GM10266 (cell line): ENCODE results near the gene NFATC1.

ENCODE experiments used
- DNase-seq: peaks from one replicate; pipeline ENCODE4 v3.0.0; 2012; ENCODE audit errors: extremely low spot score
- CTCF ChIP-seq: IDR thresholded peaks from 2 replicates; pipeline ENCODE4 v1.5.1; 2012; ENCODE audit warnings: mild to moderate bottlenecking, low read depth; ENCODE audit not compliant: control insufficient read depth, insufficient read depth; ENCODE audit errors: missing control alignments

The NFATC1 gene

GRCh38 chr18:79537758-79538157, 142.0 kb downstream of the NFATC1 start:
- no peak for DNase-seq
- no peak for TF ChIP-seq CTCF

GRCh38 chr18:79538635-79539034, 142.9 kb downstream of the NFATC1 start:
- DNase-seq, result no peak
- no peak for TF ChIP-seq CTCF

- TF ChIP-seq CTCF, result no peak
- no peak for DNase-seq
Measured at GRCh38 chr18:79540161-79540903, 144.6 kb downstream of the NFATC1 start.

GRCh38 chr18:79540904-79541282, 145.2 kb downstream of the NFATC1 start:
- no peak for TF ChIP-seq CTCF
- DNase-seq, result no peak

DNA sequence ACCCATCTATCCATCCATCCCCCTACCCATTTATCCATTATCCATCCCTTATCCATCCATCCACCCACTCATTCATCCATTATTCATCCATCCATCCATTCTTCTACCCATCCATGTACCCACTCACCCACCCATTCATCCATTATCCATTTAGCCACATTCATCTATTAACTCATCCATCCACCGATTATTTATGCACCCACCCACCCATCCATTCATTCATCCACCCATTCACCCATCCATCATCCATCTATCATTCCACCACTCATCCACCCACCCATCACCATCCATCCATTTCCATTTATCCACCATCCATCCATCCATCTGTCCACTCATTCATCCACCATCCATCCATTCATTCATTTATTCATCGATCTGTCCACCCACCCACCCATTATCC, 146.5 kb downstream of the NFATC1 start:
- DNase-seq, result no peak
- no peak for TF ChIP-seq CTCF

GRCh38 chr18:79542876-79543750, 147.4 kb downstream of the NFATC1 start:
- no peak for DNase-seq
- no peak for TF ChIP-seq CTCF
